Activated CD4-positive, alpha-beta T cell treated with anti-CD3 and anti-CD28 coated beads, Interleukin-2, amount 50 U/mL, for 48 hours (primary cell): ENCODE measurements around the gene RPS6KA5.
"Not testable (repeated sequence)": the region's sequence is repeated elsewhere in the genome, so short reads cannot be mapped to it uniquely, and the experiment has no call there.

Experiments
- DNase-seq, 2 experiments: peaks; one replicate each; pipeline ENCODE4 v3.0.0-alpha.2; 2020

Gene RPS6KA5

DNA sequence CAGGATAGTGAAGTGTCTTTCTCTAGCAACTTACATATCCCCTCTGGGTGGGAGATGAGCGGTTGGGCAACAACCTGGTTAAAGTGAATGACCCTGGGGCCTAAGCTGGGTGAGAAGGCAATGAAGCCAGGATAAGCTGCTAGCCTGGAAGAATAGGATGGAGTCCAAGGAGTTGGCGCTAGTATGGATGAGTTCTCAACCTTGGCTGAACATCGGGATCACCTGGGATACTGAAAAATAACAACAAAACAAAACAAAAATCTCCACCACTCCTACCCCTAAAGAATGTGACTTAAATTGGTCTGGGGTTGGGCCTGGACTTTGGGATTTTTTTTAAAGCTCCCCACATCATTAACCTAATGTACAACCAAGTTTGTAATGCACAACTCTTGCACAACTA lies 4.8 kb upstream of the RPS6KA5 start:
- no peak for DNase-seq

DNA sequence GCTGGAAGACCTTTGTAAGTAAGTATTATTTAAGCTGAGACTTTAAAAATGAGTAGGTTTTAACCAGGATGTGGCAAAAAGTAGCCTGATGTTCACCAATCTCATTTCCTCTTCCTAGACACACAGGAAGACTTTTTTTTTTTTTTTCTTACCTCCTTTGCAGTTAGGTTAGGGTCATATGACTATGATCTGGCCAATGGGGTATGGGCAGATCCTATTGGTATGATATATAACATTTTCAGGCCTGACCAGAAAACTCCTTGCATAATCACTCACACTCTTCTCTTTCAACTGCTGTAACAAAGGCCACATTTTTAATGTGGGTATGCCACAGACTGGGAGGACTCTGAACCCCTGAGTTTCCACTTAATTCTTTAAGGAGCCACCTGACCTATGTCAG lies 2.7 kb upstream of the RPS6KA5 start:
- no peak for DNase-seq

DNA sequence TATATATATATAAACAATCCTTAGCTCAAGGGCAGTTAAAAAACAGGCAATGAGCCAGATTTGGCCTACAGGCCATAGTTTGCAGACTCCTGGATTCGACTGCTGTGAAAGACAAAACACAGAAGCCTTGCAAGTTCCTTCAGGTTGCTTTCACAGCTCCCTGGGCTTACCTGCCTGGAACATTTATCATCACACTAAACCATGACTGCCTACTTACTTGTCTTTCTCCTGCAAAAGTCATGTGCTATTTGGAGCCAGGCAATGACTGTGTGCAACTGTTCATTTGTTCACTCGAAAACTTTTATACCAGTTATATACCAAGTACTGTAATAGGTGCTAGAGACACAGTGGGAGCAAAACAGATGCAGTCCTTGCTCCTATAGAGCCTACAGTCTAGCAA lies 2.2 kb upstream of the RPS6KA5 start:
- no peak for DNase-seq

- DNase-seq = no peak
Measured at GRCh38 chr14:91061056-91061887, 831 bp upstream of the RPS6KA5 start.

DNA sequence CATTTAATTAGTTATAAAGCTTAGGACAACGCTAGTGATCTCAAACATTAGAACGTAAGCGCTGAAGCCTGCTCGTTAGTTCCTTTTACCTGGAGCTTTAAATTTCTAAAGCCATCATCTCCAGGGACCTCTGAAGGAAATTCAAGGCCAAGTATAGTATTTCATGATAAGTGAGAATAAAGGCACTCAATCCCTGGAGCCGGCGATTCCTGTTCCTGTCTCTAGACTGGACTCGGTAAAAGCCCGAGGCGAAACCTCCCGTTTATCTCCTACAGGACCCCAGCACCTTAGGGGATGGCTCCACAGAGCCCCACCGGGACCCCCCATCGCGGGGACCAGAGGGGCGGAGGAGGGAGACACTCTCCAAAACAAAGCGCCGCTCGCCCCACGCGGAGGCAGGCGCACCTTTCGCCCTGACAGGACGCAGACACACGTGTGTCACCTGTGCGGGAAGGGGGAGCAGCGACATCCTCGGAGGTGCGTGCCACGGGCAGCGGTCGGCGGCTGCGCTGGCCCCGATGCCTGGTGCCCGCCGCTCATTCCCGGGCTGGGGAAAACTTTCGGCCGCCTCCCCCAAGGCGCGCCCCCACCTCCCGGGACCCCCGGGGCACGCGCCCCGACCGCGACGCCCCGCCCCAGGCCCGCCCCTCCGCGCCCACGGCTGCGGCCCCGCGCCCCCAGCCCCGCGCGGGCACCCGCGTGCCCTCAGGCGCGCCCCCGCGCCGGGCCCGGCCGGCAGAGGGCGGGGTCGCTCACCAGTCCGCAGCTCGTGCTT lies 678 bp downstream of the RPS6KA5 start:
- DNase-seq = peak; percentile 54 to 60

- no peak for DNase-seq
Measured at GRCh38 chr14:91058042-91058581, 2.3 kb downstream of the RPS6KA5 start.

DNA sequence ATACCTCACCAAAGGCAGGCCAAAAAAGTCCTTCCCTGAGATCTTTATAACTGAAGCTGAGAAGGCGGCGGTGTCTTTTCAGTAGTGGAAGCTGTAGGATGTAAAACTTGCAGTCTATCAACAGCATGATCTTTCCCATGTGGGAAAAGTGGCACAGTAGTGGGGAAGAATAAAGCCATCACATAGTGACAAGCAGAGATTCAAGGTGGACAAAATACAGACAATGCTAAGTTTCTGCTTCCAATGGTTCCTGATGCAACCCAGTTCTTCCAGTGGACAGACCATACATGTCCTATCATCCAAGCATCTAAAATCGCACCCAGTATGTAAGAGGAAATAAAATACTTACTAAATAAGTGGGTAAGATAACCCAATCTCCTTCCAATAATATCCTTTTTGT lies 4.1 kb downstream of the RPS6KA5 start:
- no peak for DNase-seq

GRCh38 chr14:91055016-91055415 lies 5.4 kb downstream of the RPS6KA5 start:
- no peak for DNase-seq

GRCh38 chr14:91048676-91049075 lies 11.8 kb downstream of the RPS6KA5 start:
- no peak for DNase-seq

DNA sequence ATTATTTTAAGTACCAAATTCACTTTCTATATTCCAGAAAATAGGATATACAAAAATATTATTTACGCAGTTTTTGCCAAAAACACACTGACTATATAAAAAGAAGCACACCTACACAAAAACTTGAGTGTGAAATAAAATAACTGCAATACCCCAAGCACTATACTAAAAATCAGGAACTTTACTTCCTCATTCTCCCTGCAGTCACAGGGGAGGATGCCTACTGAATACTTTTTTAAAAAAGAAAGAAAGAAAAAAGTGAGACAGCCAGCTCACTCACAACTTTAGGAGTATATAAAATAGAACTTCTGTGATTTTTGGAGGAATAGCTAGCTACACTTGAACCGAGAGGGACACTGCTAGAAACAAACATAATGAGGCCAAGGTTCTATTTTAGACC lies 12.2 kb downstream of the RPS6KA5 start:
- DNase-seq = no peak

DNA sequence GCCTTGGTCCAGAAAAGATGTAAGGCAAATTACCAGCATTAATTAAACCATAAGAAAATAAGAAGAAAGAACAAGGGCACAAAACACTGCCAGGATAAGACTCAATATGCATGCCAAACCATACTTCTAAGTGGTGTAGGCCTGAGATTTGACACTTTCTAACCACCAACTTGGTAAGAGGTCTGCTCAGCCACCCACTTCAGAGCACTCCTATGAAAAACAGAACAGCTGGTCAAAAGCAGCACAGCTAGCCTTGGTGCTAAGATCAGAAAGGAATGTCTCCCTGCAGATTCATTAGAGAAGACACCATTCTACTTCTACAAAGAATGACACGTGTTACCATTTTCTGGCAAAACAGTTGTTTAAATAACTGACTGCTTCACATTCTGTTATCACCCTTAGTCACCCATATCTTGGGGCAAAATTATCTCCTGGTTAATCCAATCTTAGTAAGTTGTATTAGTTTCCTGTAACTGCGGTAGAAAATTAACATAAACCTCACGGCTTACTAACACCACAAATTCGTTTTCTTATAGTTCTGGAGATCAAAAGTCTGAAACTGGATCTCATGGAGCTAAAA lies 13.2 kb downstream of the RPS6KA5 start:
- no peak for DNase-seq

DNA sequence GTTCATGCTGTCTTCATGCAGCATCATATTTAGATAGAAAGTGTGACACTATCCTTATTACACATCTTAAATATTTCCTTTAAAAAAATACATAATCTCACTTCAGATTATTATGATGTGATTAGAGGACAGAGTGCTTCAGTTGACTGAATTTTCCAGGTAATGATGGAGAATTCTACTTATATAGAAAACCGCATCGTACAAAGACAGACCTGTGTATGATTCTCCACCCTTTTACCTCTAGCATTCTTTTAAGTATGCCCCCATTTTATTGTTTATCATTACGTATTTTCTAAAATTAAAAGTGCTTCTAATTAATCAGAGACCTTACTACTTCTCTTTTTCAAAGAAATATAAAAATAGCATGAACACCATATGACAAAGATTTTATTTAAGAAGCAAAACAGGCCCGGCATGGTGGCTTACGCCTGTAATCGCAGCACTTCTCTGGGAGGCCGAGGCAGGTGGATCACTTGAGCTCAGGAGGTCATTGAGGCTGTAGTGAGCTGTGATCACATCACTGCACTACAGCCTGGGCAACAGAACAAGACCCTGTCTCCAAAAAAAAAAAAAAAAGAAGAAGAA lies 13.9 kb downstream of the RPS6KA5 start:
- DNase-seq = no peak

- no peak for DNase-seq
Measured at GRCh38 chr14:91041450-91041849, 19.0 kb downstream of the RPS6KA5 start.

- DNase-seq = no peak
Measured at GRCh38 chr14:91040545-91040944, 19.9 kb downstream of the RPS6KA5 start.

- DNase-seq = no peak
Measured at GRCh38 chr14:91038439-91038838, 22.0 kb downstream of the RPS6KA5 start.

DNA sequence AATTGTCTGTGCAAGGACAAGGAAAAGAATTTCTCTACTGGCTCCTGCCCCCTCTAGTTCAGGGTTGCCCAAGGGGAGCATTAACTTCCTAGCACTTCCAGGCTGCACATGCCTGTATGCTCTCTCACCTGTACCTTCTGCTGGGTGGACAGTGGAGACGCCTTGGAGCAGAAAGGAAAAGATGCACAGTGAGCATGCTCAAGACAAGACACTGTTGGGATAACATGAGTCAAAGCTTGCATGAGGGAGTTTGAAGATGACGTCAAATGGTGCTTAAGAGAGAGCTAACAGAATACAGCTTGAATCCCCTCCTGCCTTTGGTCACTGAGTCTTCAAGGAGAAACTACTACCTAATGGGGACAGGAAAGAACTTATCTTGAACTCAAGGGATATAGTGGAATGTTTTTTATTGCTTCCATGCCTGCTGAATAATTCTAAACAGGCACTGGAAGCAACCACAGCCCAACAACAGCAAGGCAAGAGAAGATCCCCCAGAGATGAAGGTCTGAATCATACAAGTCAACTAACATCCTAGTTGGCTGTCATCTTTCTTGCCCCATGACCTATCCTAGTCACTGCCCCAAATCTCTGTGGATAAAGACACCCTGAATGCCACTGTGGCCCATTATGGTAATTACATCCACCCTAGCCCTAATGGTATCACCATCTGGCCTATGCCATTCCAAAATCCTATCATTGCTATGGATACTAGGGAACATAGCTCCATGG lies 23.5 kb downstream of the RPS6KA5 start:
- no peak for DNase-seq

- DNase-seq = no peak
Measured at GRCh38 chr14:91035855-91036254, 24.6 kb downstream of the RPS6KA5 start.

DNA sequence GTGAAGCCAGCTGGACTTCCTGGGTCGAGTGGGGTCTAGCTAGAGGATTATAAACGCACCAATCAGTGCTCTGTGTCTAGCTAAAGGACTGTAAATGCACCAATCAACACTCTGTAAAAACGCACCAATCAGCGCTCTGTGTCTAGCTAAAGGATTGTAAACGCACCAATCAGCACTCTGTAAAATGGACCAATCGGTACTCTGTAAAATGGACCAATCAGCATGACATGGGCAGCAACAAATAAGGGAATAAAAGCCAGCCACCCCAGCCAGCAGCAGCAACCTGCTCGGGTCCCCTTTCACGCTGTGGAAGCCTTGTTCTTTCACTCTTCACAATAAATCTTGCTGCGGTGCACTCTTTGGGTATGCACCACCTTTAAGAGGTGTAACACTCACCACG lies 26.1 kb downstream of the RPS6KA5 start:
- not testable (repeated sequence) for DNase-seq

DNA sequence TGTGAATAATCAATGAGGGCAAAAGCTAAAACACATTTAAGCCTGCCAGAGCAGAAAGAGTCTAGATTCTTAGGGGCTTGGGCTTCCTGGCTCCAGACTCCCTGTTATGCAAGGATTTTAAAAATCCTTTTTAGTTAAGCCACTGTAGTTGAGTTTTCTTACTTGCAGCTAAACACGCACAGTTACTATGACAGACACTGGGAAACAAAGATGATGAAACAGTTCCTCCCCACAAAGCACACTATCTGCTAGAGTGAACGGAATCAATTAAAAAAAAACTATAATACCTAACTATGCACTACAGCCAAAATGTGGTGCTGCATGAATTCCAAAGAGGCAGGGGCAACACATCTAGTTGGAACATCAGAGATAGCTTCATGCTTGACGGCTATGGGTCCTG lies 28.2 kb downstream of the RPS6KA5 start:
- DNase-seq = no peak

DNA sequence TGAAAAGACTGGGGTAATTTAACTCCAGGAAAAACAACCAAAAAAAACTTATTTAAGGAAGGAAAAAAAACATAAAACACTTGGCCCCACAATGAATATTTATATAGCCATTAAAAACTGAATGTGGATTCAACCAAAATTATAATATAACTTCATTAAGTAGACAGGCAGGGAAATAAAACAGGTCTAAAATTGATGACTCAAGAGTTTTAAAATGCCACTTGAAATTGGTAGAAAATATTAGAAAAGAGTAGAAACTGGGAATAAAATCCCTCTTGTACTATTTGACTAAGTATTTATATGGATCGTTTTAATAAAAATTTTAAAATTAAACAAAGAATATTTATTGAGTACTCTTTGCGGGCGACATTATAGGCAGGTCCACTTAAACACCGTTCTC lies 28.8 kb downstream of the RPS6KA5 start:
- no peak for DNase-seq

DNA sequence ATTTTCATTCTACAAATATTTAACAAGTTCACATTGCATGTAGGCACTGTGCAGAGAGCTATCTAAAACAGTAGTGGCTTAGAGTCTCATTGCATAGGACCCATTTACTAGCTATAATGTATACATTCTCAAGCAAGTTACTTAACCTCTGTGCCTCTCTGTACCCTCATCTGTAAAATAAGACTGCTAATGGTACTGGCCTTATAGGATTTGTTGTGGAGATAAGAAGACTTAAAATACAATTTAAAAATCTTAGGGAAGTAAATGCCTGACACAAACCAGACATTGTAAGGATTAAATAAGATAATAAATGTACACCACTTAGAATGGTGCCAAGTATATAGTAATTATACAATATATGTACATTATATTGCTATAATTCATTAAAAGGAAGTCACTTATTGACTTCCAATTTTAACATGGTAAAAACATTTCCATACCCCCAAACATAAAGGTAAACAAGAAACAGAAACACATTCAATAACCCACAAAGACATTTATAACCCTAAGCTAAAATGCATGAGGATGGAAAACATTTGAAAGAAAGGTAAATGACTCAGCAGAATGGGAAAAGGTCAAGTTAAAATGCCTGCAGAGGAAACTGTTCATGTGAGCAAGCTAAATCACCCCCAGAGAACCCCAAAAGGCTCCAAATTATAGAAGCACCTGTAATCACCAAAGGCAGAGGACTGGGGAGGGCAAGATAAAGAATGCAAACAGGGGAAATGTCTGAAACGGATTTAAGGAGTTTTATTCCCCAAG lies 30.8 kb downstream of the RPS6KA5 start:
- DNase-seq = no peak

DNA sequence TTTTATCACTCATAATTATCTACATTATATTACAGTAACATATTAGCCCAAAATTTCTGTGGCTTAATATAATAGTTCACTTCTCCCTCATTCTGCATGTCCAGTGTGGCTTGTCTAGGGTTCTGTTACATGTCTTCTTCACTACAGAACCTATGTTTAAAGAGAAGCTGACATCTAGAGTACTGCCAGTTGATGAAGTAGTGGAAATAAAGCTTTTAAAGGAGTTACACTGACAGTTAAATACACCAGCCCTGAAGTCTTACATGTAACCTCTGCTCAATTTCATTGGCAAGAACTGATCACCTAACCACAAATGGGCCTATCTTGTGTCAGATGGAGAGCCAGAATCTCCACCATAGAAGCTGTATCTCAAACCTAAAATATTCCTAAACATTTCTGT lies 32.9 kb downstream of the RPS6KA5 start:
- DNase-seq = no peak
